ENCODE measurements around the gene PCDHGA8.
A peak's percentile ranks its signal among the peaks of the same experiment; 100 is the strongest.
"Not testable (repeated sequence)": the region's sequence is repeated elsewhere in the genome, so short reads cannot be mapped to it uniquely, and the experiment has no call there.

GRCh38 chr5:141387557-141388311 lies 4.7 kb upstream of the PCDHGA8 start, which contains the start of gene PCDHGB4:
- not testable (repeated sequence) for TF ChIP-seq EZH2 (IDR thresholded peaks at IDR 0.05; ENCODE audit: low read length, missing control alignments)
- TF ChIP-seq CTCF (conservative IDR thresholded peaks at IDR 0.05 in 1 of 2, IDR thresholded peaks at IDR 0.05 in 1 of 2; ENCODE audit: low read depth in 1 of 2, low read length in 2 of 2) = peak; percentile 37 to 53
